Liver (tissue), 3 donors: Measurements from ENCODE around the gene ALKBH4.

Experiments used
- ATF3 ChIP-seq: IDR thresholded peaks from 2 replicates; pipeline ENCODE4 v1.6.1; 2016; ENCODE audit warnings: antibody characterized with exemption
- CTCF ChIP-seq: fragments of 150-350 bp; IDR thresholded peaks from 2 replicates; pipeline ENCODE4 v1.5.1; 2017; ENCODE audit warnings: improper control_type of control experiment, low read depth, low read length; ENCODE audit not compliant: missing input control
- EGR1 ChIP-seq, 2 donors: IDR thresholded peaks; 2 replicates each; pipeline ENCODE4 v1.6.1; 2016 to 2018; ENCODE audit warnings: antibody characterized with exemption in 2 of 2, low read depth in 2 of 2
- FOXA1 ChIP-seq: IDR thresholded peaks from 2 replicates; pipeline ENCODE4 v1.6.1; 2016; ENCODE audit warnings: antibody characterized with exemption
- HNF4A ChIP-seq, 2 donors: conservative IDR thresholded peaks; 2 replicates each; pipeline ENCODE4 v1.6.1; 2016; ENCODE audit warnings: antibody characterized with exemption in 2 of 2, mild to moderate bottlenecking in 2 of 2
- JUND ChIP-seq, 2 donors: IDR thresholded peaks; 2 replicates each; pipeline ENCODE4 v1.6.1; 2016; ENCODE audit warnings: antibody characterized with exemption in 2 of 2
- MAX ChIP-seq: IDR thresholded peaks from 2 replicates; pipeline ENCODE4 v1.6.1; 2016; ENCODE audit warnings: antibody characterized with exemption
- RAD21 ChIP-seq, 2 donors: IDR thresholded peaks; 2 replicates each; pipeline ENCODE4 v1.6.1; 2016; ENCODE audit warnings: antibody characterized with exemption in 2 of 2, mild to moderate bottlenecking in 2 of 2
- REST ChIP-seq: IDR thresholded peaks from 2 replicates; pipeline ENCODE4 v1.6.1; 2016; ENCODE audit warnings: antibody characterized with exemption, mild to moderate bottlenecking
- RXRA ChIP-seq, 2 donors: IDR thresholded peaks; 2 replicates each; pipeline ENCODE4 v1.6.1; 2017 to 2018; ENCODE audit warnings: antibody characterized with exemption in 2 of 2, mild to moderate bottlenecking in 1 of 2
- SP1 ChIP-seq: IDR thresholded peaks from 2 replicates; pipeline ENCODE4 v1.6.1; 2018; ENCODE audit warnings: antibody characterized with exemption, mild to moderate bottlenecking
- TAF1 ChIP-seq: conservative IDR thresholded peaks from 2 replicates; pipeline ENCODE4 v1.6.1; 2016; ENCODE audit warnings: antibody characterized with exemption, mild to moderate bottlenecking
- YY1 ChIP-seq: IDR thresholded peaks from 2 replicates; pipeline ENCODE4 v1.6.1; 2016; ENCODE audit warnings: antibody characterized with exemption, mild to moderate bottlenecking
- ZBTB33 ChIP-seq: IDR thresholded peaks from 2 replicates; pipeline ENCODE4 v1.6.1; 2016; ENCODE audit warnings: antibody characterized with exemption
- donor health status: healthy.
- donor health status: healthy.

GRCh38 chr7:102447311-102447710 lies 17.4 kb downstream of the ALKBH4 start:
- TF ChIP-seq CTCF (no peak), YY1 (no peak), MAX (no peak), JUND (IDR thresholded peaks at IDR 0.05) (no peak), REST (no peak), EGR1 (IDR thresholded peaks at IDR 0.05; ENCODE audit: low read depth in 2 of 2) (no peak), RAD21 (IDR thresholded peaks at IDR 0.05) (no peak), ZBTB33 (no peak), ATF3 (no peak), TAF1 (no peak), SP1 (no peak), HNF4A (conservative IDR thresholded peaks at IDR 0.05) (no peak), RXRA (IDR thresholded peaks at IDR 0.05) (no peak), FOXA1 (no peak)
